K562 (cell line): ENCODE data around the gene LGI4. TPM values are rescaled to one million over a fixed set of nuclear protein-coding genes. Genes with fewer than 3 reads are reported as not detected.

Experiments
- ATAC-seq: fragments of 200-7000 bp; cut with Tn5 transposase; 3 replicates; pipeline ENCODE4 v1.9.1; 2020; ENCODE audit warnings: moderate library complexity
- BruUV-seq: library from RNA; stranded (reverse); fragments of 400-500 nt; replicated peaks from 2 replicates; lab custom pipeline; 2021; lab: Mats Ljungman, UMichigan
- CTCF ChIA-PET: fragments of 300-600 bp; formaldehyde crosslinking; extraction: SDS; loops from one replicate; lab custom pipeline; 2021; ENCODE audit warnings: low intra/inter-chr PET ratio; lab: Yijun Ruan, JAX
- POLR2A ChIA-PET: fragments of 300-600, 350-650 bp; sonication (Branson Sonifier 250); formaldehyde crosslinking; extraction: SDS; loops from one replicate; lab custom pipeline; 2021; ENCODE audit warnings: antibody characterized with exemption, inconsistent platforms; lab: Yijun Ruan, JAX
- DNase-seq, 4 experiments: peaks; one replicate each; pipeline versions ENCODE4 v3.0.0 to v3.0.0-alpha.2; 2011 to 2018; ENCODE audit warnings: low spot score in 3 of 4, mixed read lengths in 3 of 4; ENCODE audit errors: extremely low read depth in 1 of 4
- FAIRE-seq: peaks from 2 replicates; lab custom pipeline; 2011; peaks lifted over from hg19 to GRCh38; lab: Jason Lieb, UNC
- H2AFZ ChIP-seq: 2 replicates; pipeline ENCODE4 v1.6.0; 2011; ENCODE audit warnings: low read depth, low read length, control low read depth, inconsistent platforms
- H3K27ac ChIP-seq: fragments of 200-600 bp; 3 replicates; pipeline ENCODE4 v1.8.0; 2011; ENCODE audit warnings: low read depth, mild to moderate bottlenecking, control low read depth, inconsistent platforms, low read length, moderate library complexity, mixed read lengths; ENCODE audit errors: extremely low read depth
- H3K27me3 ChIP-seq, 2 experiments: fragments of 300-600 bp in 1 of 2; 2 replicates in 1 of 2; 3 replicates in 1 of 2; pipeline versions ENCODE4 v1.6.0 to v1.8.0; 2011; ENCODE audit warnings: inconsistent platforms in 2 of 2, low read length in 2 of 2, mild to moderate bottlenecking in 1 of 2, mixed read lengths in 1 of 2, moderate library complexity in 1 of 2; ENCODE audit not compliant: control insufficient read depth in 2 of 2, insufficient read depth in 2 of 2
- H3K36me3 ChIP-seq: fragments of 300-600 bp; 3 replicates; pipeline ENCODE4 v1.8.0; 2011; ENCODE audit warnings: mild to moderate bottlenecking, low read length, inconsistent platforms; ENCODE audit not compliant: control insufficient read depth, insufficient read depth
- H3K4me1 ChIP-seq, 2 experiments: fragments of 200-600 bp in 1 of 2; replicated peaks in 1 of 2; 2 replicates in 1 of 2; 3 replicates in 1 of 2; pipeline versions ENCODE4 v1.5.1 to v1.8.0; 2011; ENCODE audit warnings: inconsistent platforms in 2 of 2, low read length in 2 of 2, mild to moderate bottlenecking in 1 of 2, mixed read lengths in 1 of 2, moderate library complexity in 1 of 2; ENCODE audit not compliant: control insufficient read depth in 2 of 2, insufficient read depth in 2 of 2
- H3K4me2 ChIP-seq: 2 replicates; pipeline ENCODE4 v1.6.1; 2011; ENCODE audit warnings: low read length, control low read depth, inconsistent platforms, mixed read lengths; ENCODE audit not compliant: insufficient read depth
- H3K4me3 ChIP-seq: fragments of 200-600 bp; sonication (generic), shearing (Covaris generic); 2 replicates; pipeline ENCODE4 v1.5.1; 2016; ENCODE audit warnings: control low read depth, inconsistent platforms
- H3K79me2 ChIP-seq: fragments of 200-600 bp; 3 replicates; pipeline ENCODE4 v1.8.0; 2011; ENCODE audit warnings: low read length, inconsistent platforms; ENCODE audit not compliant: control insufficient read depth, insufficient read depth
- H3K9ac ChIP-seq, 2 experiments: 2 replicates each; pipeline versions ENCODE4 v1.6.0 to v1.6.1; 2011; ENCODE audit warnings: low read depth in 2 of 2, low read length in 2 of 2, control low read depth in 1 of 2, inconsistent platforms in 1 of 2, mild to moderate bottlenecking in 1 of 2, mixed read lengths in 1 of 2; ENCODE audit not compliant: insufficient read depth in 1 of 2
- H3K9me1 ChIP-seq: one replicate; pipeline ENCODE4 v1.6.0; 2011; ENCODE audit warnings: inconsistent platforms, mild to moderate bottlenecking, low read length, moderate library complexity; ENCODE audit not compliant: control insufficient read depth, insufficient read depth
- H3K9me3 ChIP-seq: replicated peaks from 2 replicates; pipeline ENCODE4 v1.5.1; 2011; ENCODE audit warnings: low read depth, low read length, inconsistent platforms; ENCODE audit not compliant: control insufficient read depth, insufficient read depth
- H4K20me1 ChIP-seq: replicated peaks from 2 replicates; pipeline ENCODE4 v1.6.1; 2011; ENCODE audit warnings: low read length, inconsistent platforms, mixed read lengths; ENCODE audit not compliant: control insufficient read depth, insufficient read depth
- CXXC5 ChIP-seq: fragments of 250-450 bp; sonication (Bioruptor Pico); IDR thresholded peaks from 2 replicates; pipeline ENCODE4 v1.8.0; 2022; ENCODE audit warnings: inconsistent platforms, mild to moderate bottlenecking, moderate library complexity
- HMGN3 ChIP-seq: IDR thresholded peaks from 2 replicates; pipeline ENCODE4 v1.6.1; 2011; ENCODE audit warnings: borderline replicate concordance, low read depth, mild to moderate bottlenecking, mixed read lengths, low read length; ENCODE audit not compliant: insufficient read length; ENCODE audit errors: extremely low read depth
- MTA3 ChIP-seq: fragments of 450-650 bp; formaldehyde crosslinking; IDR thresholded peaks from 2 replicates; pipeline ENCODE4 v1.6.1; 2017; ENCODE audit warnings: mild to moderate bottlenecking, borderline replicate concordance
- WGBS: fragments of 100-300 bp; shearing (Covaris generic); methylation state at CpG from one replicate; pipeline ENCODE4 v1.1.6; 2016; ENCODE audit warnings: low coverage, mixed read lengths; ENCODE audit not compliant: insufficient coverage; ENCODE audit errors: missing lambda C conversion rate; 5-methylcytosine and 5-hydroxymethylcytosine counted together
- in situ Hi-C: fragments of 300-500 bp; cut with MboI; formaldehyde crosslinking; loops from 4 replicates; pipeline ENCODE4 v1.15.0; 2018; ENCODE audit warnings: inconsistent platforms, mixed read lengths
- intact Hi-C: fragments of 100-400 bp; cut with micrococcal nuclease; formaldehyde crosslinking; loops from 2 replicates; pipeline ENCODE4 v1.14.2; 2022
- polyA plus RNA-seq, 8 experiments: library from polyadenylated mRNA; depleted of rRNA in 4 of 8; stranded (reverse) in 5 of 8; unstranded in 3 of 8; fragments of >200 nt; fragmentation: Nextera tagmentation in 2 of 8; fragmentation: Illumina TruSeq in 1 of 8; extraction: Ambion mirVana in 2 of 8; extraction: Trizol in 1 of 8; gene quantifications; 2 replicates each; pipeline versions ENCODE4 v1.2.1 to v1.2.3, GENCODE V29; 2011 to 2014; ENCODE audit warnings: inconsistent platforms in 1 of 8, missing spikeins in 1 of 8
- total RNA-seq, 7 experiments: library from RNA; depleted of rRNA in 6 of 7; stranded (reverse); fragments of >200 nt in 6 of 7; fragmentation: Illumina TruSeq in 2 of 7; extraction: Trizol in 2 of 7; gene quantifications; 2 replicates each; pipeline versions ENCODE4 v1.2.1 to v1.2.3, GENCODE V29; 2011 to 2021; ENCODE audit warnings: low replicate concordance in 1 of 7
- TF ChIP-seq, protein P1 (sequence below): fragments of 150-350 bp; conservative IDR thresholded peaks from 2 replicates; pipeline ENCODE4 v1.6.1; 2014; ENCODE audit warnings: low read length
- TF ChIP-seq, protein P2 (sequence below): fragments of 450-650 bp; IDR thresholded peaks from 2 replicates; pipeline ENCODE4 v1.7.0; 2016; ENCODE audit warnings: borderline replicate concordance

The LGI4 gene
- total and polyA plus RNA-seq, 9 of the 15 experiments (the other 6 are each of a cell fraction or from before 2014, with no cell fraction given) = 0.14 to 0.30 (median 0.24) TPM; not detected in 4

DNA sequence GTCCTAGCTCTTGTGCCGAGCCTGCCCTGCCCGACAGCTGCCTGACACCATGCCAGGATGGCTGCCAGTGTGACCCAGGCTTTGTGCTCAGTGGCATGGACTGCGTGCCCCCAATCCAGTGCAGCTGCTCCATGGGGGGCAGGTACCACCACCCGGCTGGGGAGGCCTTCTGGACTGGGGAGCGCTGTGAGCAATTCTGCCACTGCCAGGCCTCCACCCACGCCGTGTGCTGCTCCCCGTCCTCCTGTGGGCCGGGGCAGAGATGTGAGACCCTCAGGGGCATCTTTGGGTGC lies 28.6 kb downstream of the LGI4 start:
- no TSS peak for BruUV-seq
- H3K9me1 ChIP-seq = no peaks in the 10 kb centered on the region

More for the DNA sequence above, 28.6 kb downstream of the LGI4 start:
- Histone ChIP-seq H4K20me1 (no peaks in the 10 kb centered on the region), H3K36me3 (no peaks in the 10 kb centered on the region), H3K4me2 (peak overlapping the region; percentile 45), H3K4me3 (no peak overlapping the region), H2AFZ (peak overlapping the region; percentile 73), H3K9ac (peak overlapping the region; percentile 3 to 81; a peak in 3 of 4 replicates), H3K4me1 (peaks cover 22 to 32% of the 10 kb centered on the region in 2 experiments), H3K79me2 (no peaks in the 10 kb centered on the region), H3K27me3 (no peaks in the 10 kb centered on the region), H3K27ac (peak overlapping the region; percentile 39; the same call in 2 of the 3 replicates), H3K9me3 (peaks cover 7% of the 10 kb centered on the region)
- intact Hi-C loops = no loop called here
- TF ChIP-seq, protein P1, sequence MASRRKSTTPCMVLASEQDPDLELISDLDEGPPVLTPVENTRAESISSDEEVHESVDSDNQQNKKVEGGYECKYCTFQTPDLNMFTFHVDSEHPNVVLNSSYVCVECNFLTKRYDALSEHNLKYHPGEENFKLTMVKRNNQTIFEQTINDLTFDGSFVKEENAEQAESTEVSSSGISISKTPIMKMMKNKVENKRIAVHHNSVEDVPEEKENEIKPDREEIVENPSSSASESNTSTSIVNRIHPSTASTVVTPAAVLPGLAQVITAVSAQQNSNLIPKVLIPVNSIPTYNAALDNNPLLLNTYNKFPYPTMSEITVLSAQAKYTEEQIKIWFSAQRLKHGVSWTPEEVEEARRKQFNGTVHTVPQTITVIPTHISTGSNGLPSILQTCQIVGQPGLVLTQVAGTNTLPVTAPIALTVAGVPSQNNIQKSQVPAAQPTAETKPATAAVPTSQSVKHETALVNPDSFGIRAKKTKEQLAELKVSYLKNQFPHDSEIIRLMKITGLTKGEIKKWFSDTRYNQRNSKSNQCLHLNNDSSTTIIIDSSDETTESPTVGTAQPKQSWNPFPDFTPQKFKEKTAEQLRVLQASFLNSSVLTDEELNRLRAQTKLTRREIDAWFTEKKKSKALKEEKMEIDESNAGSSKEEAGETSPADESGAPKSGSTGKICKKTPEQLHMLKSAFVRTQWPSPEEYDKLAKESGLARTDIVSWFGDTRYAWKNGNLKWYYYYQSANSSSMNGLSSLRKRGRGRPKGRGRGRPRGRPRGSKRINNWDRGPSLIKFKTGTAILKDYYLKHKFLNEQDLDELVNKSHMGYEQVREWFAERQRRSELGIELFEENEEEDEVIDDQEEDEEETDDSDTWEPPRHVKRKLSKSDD = no peak
- TF ChIP-seq, protein P2, sequence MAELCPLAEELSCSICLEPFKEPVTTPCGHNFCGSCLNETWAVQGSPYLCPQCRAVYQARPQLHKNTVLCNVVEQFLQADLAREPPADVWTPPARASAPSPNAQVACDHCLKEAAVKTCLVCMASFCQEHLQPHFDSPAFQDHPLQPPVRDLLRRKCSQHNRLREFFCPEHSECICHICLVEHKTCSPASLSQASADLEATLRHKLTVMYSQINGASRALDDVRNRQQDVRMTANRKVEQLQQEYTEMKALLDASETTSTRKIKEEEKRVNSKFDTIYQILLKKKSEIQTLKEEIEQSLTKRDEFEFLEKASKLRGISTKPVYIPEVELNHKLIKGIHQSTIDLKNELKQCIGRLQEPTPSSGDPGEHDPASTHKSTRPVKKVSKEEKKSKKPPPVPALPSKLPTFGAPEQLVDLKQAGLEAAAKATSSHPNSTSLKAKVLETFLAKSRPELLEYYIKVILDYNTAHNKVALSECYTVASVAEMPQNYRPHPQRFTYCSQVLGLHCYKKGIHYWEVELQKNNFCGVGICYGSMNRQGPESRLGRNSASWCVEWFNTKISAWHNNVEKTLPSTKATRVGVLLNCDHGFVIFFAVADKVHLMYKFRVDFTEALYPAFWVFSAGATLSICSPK = no peak
- TF ChIP-seq CXXC5 (CRISPR knock-in tag) (no peak), MTA3 (no peak), HMGN3 (peak; percentile 14)
- ATAC-seq = no peak; the same call in 2 of the 3 replicates
- in situ Hi-C loops = no loop called here
- ChIA-PET POLR2A (interaction anchor here (0.8 to 1.0 kb wide), 2 partner anchors 8 to 300 kb away, joined by 3 to 4 read pairs; no protein-coding TSS in a partner anchor), CTCF (no interaction called here)
- 60% methylated on average over 9 of the region's 9 CpGs for WGBS
- DNase-seq = no peak
- no peak for FAIRE-seq
